HCT116 (cell line): ENCODE data around the gene DTD2.

Experiments
- CEBPB ChIP-seq: IDR thresholded peaks from 2 replicates; pipeline ENCODE4 v1.6.1; 2012; ENCODE audit warnings: low read depth
- CTCF ChIP-seq, 3 experiments: fragments of 200-600 bp in 1 of 3; sonication (generic) in 1 of 3; IDR thresholded peaks in 2 of 3; conservative IDR thresholded peaks in 1 of 3; 2 replicates each; pipeline ENCODE4 v1.5.1; 2012 to 2017; ENCODE audit warnings: low read depth in 2 of 3, low read length in 2 of 3, antibody characterized with exemption in 1 of 3, borderline replicate concordance in 1 of 3, control low read depth in 1 of 3, mild to moderate bottlenecking in 1 of 3, mixed read lengths in 1 of 3, mixed run types in 1 of 3, moderate library complexity in 1 of 3; ENCODE audit not compliant: insufficient read depth in 1 of 3
- EZH2 ChIP-seq: fragments of 200-600 bp; sonication (generic); IDR thresholded peaks from 2 replicates; pipeline ENCODE4 v1.6.1; 2017; ENCODE audit warnings: antibody characterized with exemption, mixed run types
- EZH2phosphoT487 ChIP-seq: fragments of 200-600 bp; IDR thresholded peaks from 2 replicates; pipeline ENCODE4 v1.6.1; 2018; ENCODE audit warnings: antibody characterized with exemption, borderline replicate concordance
- MAX ChIP-seq: IDR thresholded peaks from 2 replicates; pipeline ENCODE4 v1.6.1; 2012
- ZFX ChIP-seq: fragments of 450-650 bp; IDR thresholded peaks from 2 replicates; pipeline ENCODE4 v1.6.1; 2017
- ZNF274 ChIP-seq: fragments of 200-500 bp; sonication (Bioruptor generic); IDR thresholded peaks from 2 replicates; pipeline ENCODE4 v1.6.1; 2014; ENCODE audit warnings: mild to moderate bottlenecking, low read depth, low read length, inconsistent platforms

GRCh38 chr14:31430634-31431264 lies 26.6 kb downstream of the DTD2 start:
- TF ChIP-seq CTCF (IDR thresholded peaks at IDR 0.05 in 2 of 3, conservative IDR thresholded peaks at IDR 0.05 in 1 of 3; ENCODE audit: borderline replicate concordance in 1 of 3, insufficient read depth in 1 of 3, low read depth in 2 of 3, low read length in 2 of 3), result no peak
- TF ChIP-seq MAX, result no peak
- no peak for TF ChIP-seq EZH2phosphoT487
- no peak for TF ChIP-seq ZNF274
- TF ChIP-seq CEBPB, result no peak
- no peak for TF ChIP-seq ZFX
- no peak for TF ChIP-seq EZH2
